Measurements from ENCODE around the gene COX6B1.
A peak's percentile ranks its signal among the peaks of the same experiment; 100 is the strongest.

The COX6B1 gene

DNA sequence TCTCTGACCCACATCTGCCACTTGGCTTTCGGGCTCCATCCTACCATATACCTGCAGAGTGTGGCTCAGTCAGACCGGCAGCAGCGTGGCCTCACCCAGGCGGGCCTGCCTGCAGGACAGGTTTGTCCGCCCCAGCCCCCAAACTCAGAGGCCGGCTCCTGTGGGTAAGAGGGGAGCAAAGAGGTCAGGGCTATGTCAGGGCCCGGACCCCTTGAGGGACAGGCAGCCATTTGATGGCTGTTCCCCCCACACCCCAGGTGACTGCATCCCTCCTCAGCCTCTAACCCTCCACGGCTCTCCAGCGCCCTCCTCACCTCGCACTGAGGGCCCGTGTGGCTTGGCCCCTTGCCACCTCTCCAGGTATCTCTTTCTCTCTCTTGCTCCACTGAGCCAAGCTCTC is 43.9 kb downstream of the COX6B1 start:
- H3K4me1 ChIP-seq (ENCODE audit: insufficient read depth, low read length, poor library complexity, severe bottlenecking) = no peaks in the 10 kb centered on the region
- H3K9ac ChIP-seq (ENCODE audit: low read depth, low read length, poor library complexity, severe bottlenecking) = no peak overlapping the region
- no peaks in the 10 kb centered on the region for H3K79me2 ChIP-seq (ENCODE audit: insufficient read depth, low read length)
- H3K4me2 ChIP-seq (ENCODE audit: low read depth, low read length, poor library complexity, severe bottlenecking) = no peak overlapping the region
- no peaks in the 10 kb centered on the region for H3K9me2 ChIP-seq (replicated peaks; ENCODE audit: low read depth, low read length)
- no peaks in the 10 kb centered on the region for H3K9me3 ChIP-seq (ENCODE audit: insufficient read depth, low read depth, low read length)
- no peak for TF ChIP-seq EZH2phosphoT487 (IDR thresholded peaks at IDR 0.05; ENCODE audit: borderline replicate concordance)
- TF ChIP-seq, protein P1, sequence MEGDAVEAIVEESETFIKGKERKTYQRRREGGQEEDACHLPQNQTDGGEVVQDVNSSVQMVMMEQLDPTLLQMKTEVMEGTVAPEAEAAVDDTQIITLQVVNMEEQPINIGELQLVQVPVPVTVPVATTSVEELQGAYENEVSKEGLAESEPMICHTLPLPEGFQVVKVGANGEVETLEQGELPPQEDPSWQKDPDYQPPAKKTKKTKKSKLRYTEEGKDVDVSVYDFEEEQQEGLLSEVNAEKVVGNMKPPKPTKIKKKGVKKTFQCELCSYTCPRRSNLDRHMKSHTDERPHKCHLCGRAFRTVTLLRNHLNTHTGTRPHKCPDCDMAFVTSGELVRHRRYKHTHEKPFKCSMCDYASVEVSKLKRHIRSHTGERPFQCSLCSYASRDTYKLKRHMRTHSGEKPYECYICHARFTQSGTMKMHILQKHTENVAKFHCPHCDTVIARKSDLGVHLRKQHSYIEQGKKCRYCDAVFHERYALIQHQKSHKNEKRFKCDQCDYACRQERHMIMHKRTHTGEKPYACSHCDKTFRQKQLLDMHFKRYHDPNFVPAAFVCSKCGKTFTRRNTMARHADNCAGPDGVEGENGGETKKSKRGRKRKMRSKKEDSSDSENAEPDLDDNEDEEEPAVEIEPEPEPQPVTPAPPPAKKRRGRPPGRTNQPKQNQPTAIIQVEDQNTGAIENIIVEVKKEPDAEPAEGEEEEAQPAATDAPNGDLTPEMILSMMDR (conservative IDR thresholded peaks at IDR 0.05; ENCODE audit: low read length) = no peak
- no peak overlapping the region for H2AFZ ChIP-seq (ENCODE audit: low read length)
- no peaks in the 10 kb centered on the region for H3K27me3 ChIP-seq (ENCODE audit: insufficient read depth, low read length, poor library complexity, severe bottlenecking)
- no peak overlapping the region for H3K4me3 ChIP-seq (ENCODE audit: low read length, poor library complexity, severe bottlenecking)
- no peaks in the 10 kb centered on the region for H3K36me3 ChIP-seq (ENCODE audit: insufficient read depth, low read length)
- no peaks in the 10 kb centered on the region for H4K20me1 ChIP-seq (ENCODE audit: insufficient read depth, low read length, poor library complexity, severe bottlenecking)
- no peaks in the 10 kb centered on the region for H3F3A ChIP-seq (ENCODE audit: low read depth)

DNA sequence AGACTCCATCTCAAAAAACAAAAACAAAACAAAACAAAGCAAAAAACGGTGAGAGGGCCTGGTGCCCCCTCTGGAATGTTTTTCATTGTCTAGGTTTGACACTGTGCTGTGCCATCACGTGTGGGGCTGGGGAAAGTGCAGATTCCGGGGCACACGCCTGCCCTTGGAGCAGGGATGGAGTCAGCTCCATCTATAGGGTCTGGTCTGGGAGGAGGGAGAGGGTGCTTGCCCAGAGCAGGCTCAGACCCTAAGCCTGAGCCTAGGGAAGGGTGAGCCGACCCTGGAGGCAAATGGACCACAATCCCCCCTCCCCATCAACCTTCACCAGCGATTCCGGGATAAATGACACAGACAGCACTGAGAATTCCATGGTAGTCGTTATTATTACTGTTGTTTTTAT is 45.3 kb downstream of the COX6B1 start:
- Histone ChIP-seq H3K4me1 (ENCODE audit: insufficient read depth, low read length, poor library complexity, severe bottlenecking) (no peaks in the 10 kb centered on the region), H3K79me2 (ENCODE audit: insufficient read depth, low read length) (no peaks in the 10 kb centered on the region), H3K4me2 (ENCODE audit: low read depth, low read length, poor library complexity, severe bottlenecking) (no peak overlapping the region), H3K4me3 (ENCODE audit: low read length, poor library complexity, severe bottlenecking) (no peak overlapping the region), H3K9me2 (replicated peaks; ENCODE audit: low read depth, low read length) (no peaks in the 10 kb centered on the region), H3K9me3 (ENCODE audit: insufficient read depth, low read depth, low read length) (no peaks in the 10 kb centered on the region), H3K36me3 (ENCODE audit: insufficient read depth, low read length) (no peaks in the 10 kb centered on the region), H2AFZ (ENCODE audit: low read length) (no peak overlapping the region), H4K20me1 (ENCODE audit: insufficient read depth, low read length, poor library complexity, severe bottlenecking) (no peaks in the 10 kb centered on the region), H3F3A (ENCODE audit: low read depth) (no peaks in the 10 kb centered on the region), H3K27me3 (ENCODE audit: insufficient read depth, low read length, poor library complexity, severe bottlenecking) (no peaks in the 10 kb centered on the region), H3K9ac (ENCODE audit: low read depth, low read length, poor library complexity, severe bottlenecking) (no peak overlapping the region)
- TF ChIP-seq, protein P1 (conservative IDR thresholded peaks at IDR 0.05; ENCODE audit: low read length) = no peak
- TF ChIP-seq EZH2phosphoT487 (IDR thresholded peaks at IDR 0.05; ENCODE audit: borderline replicate concordance) = no peak

DNA sequence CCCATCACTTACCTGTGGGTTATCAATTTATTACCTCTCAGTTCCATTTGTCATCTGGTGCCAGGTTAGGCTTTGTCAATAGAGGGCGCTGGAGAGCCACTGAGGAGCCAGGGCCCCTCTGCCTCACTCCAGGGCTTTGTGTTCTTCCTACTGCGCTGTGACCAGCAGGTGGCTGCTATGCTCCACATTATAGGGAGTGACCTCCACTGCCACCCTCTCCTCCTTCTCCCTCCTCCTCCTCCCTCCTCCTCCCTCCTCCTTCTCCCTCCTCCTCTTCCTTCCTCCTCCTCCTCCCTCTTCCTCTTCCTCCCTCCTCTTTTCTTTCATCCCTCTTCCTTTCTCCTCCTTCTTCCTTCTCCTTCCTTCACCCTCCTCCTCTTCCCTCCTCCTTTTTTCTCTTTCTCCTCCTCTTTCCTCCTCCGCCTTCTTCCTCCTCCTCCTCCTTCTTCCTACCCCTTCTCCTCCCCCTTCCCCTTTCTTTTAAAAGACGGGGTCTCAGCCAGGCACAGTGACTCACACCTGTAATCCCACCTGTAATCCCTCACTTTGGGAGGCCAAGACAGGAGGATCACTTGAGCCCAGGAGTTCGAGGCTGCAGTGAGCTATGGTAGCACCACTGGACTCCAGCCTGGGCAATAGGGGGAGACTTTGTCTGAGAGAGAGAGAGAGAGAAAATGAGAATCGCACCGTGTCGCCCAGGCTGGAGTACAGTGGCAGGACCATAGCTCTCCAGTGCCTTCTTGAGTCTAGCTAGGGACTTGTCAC is 45.9 kb downstream of the COX6B1 start:
- H3K4me1 ChIP-seq (ENCODE audit: insufficient read depth, low read length, poor library complexity, severe bottlenecking) = no peaks in the 10 kb centered on the region
- H3K4me3 ChIP-seq (ENCODE audit: low read length, poor library complexity, severe bottlenecking) = no peak overlapping the region
- peak overlapping the region; percentile 26 for H3K9ac ChIP-seq (ENCODE audit: low read depth, low read length, poor library complexity, severe bottlenecking)
- no peaks in the 10 kb centered on the region for H3K9me2 ChIP-seq (replicated peaks; ENCODE audit: low read depth, low read length)
- H2AFZ ChIP-seq (ENCODE audit: low read length) = peak overlapping the region; percentile 65
- no peaks in the 10 kb centered on the region for H3K27me3 ChIP-seq (ENCODE audit: insufficient read depth, low read length, poor library complexity, severe bottlenecking)
- no peaks in the 10 kb centered on the region for H4K20me1 ChIP-seq (ENCODE audit: insufficient read depth, low read length, poor library complexity, severe bottlenecking)
- TF ChIP-seq, protein P1 (conservative IDR thresholded peaks at IDR 0.05; ENCODE audit: low read length) = peak; percentile 100
- no peak for TF ChIP-seq EZH2phosphoT487 (IDR thresholded peaks at IDR 0.05; ENCODE audit: borderline replicate concordance)
- H3K9me3 ChIP-seq (ENCODE audit: insufficient read depth, low read depth, low read length) = no peaks in the 10 kb centered on the region
- H3F3A ChIP-seq (ENCODE audit: low read depth) = no peaks in the 10 kb centered on the region
- no peaks in the 10 kb centered on the region for H3K79me2 ChIP-seq (ENCODE audit: insufficient read depth, low read length)
- H3K4me2 ChIP-seq (ENCODE audit: low read depth, low read length, poor library complexity, severe bottlenecking) = no peak overlapping the region
- no peaks in the 10 kb centered on the region for H3K36me3 ChIP-seq (ENCODE audit: insufficient read depth, low read length)
